Trophoblast cell (in vitro differentiated cells and primary cell): Measurements from ENCODE around the gene NMUR2.

Source experiments
- DNase-seq, 2 donors: peaks; one replicate each; pipeline ENCODE4 v3.0.0-alpha.2; 2016
- H2AFZ ChIP-seq: 2 replicates; pipeline ENCODE4 v1.6.1; 2013; ENCODE audit warnings: low read length, moderate library complexity, mild to moderate bottlenecking; ENCODE audit not compliant: insufficient read depth, poor library complexity
- H2AK5ac ChIP-seq: 2 replicates; pipeline ENCODE4 v1.6.1; 2013; ENCODE audit warnings: mild to moderate bottlenecking, low read length
- H2BK120ac ChIP-seq: 2 replicates; pipeline ENCODE4 v1.6.1; 2013; ENCODE audit warnings: low read length, mild to moderate bottlenecking, moderate library complexity; ENCODE audit not compliant: insufficient read depth, poor library complexity
- H2BK12ac ChIP-seq: 2 replicates; pipeline ENCODE4 v1.6.1; 2013; ENCODE audit warnings: mild to moderate bottlenecking, low read length, moderate library complexity
- H2BK5ac ChIP-seq: 2 replicates; pipeline ENCODE4 v1.6.1; 2013; ENCODE audit warnings: low read length, low read depth, moderate library complexity, mild to moderate bottlenecking; ENCODE audit not compliant: poor library complexity
- H3K14ac ChIP-seq: 2 replicates; pipeline ENCODE4 v1.6.1; 2013; ENCODE audit warnings: mild to moderate bottlenecking, low read length
- H3K18ac ChIP-seq: 2 replicates; pipeline ENCODE4 v1.6.1; 2013; ENCODE audit warnings: mild to moderate bottlenecking, low read length
- H3K23ac ChIP-seq: 2 replicates; pipeline ENCODE4 v1.6.1; 2013; ENCODE audit warnings: low read length
- H3K27ac ChIP-seq: 2 replicates; pipeline ENCODE4 v1.5.1; 2013; ENCODE audit warnings: low read depth, mild to moderate bottlenecking, inconsistent platforms, low read length, moderate library complexity
- H3K27me3 ChIP-seq: 2 replicates; pipeline ENCODE4 v1.6.1; 2013; ENCODE audit warnings: inconsistent platforms, mild to moderate bottlenecking, low read length, moderate library complexity; ENCODE audit not compliant: insufficient read depth
- H3K36me3 ChIP-seq, 2 experiments: 1 replicate in 1 of 2; 2 replicates in 1 of 2; pipeline ENCODE4 v1.6.1; 2013; ENCODE audit warnings: low read length in 2 of 2, mild to moderate bottlenecking in 2 of 2, moderate library complexity in 1 of 2; ENCODE audit not compliant: insufficient read depth in 2 of 2, control insufficient read depth in 1 of 2
- H3K4ac ChIP-seq: 2 replicates; pipeline ENCODE4 v1.6.1; 2013; ENCODE audit warnings: low read depth, mild to moderate bottlenecking, low read length, moderate library complexity
- H3K4me1 ChIP-seq, 2 experiments: 1 replicate in 1 of 2; 2 replicates in 1 of 2; pipeline ENCODE4 v1.6.1; 2013; ENCODE audit warnings: low read length in 2 of 2, mild to moderate bottlenecking in 2 of 2, moderate library complexity in 1 of 2; ENCODE audit not compliant: insufficient read depth in 2 of 2, control insufficient read depth in 1 of 2
- H3K4me2 ChIP-seq: 2 replicates; pipeline ENCODE4 v1.6.1; 2013; ENCODE audit warnings: inconsistent platforms, mild to moderate bottlenecking, low read length, moderate library complexity
- H3K4me3 ChIP-seq: 2 replicates; pipeline ENCODE4 v1.5.1; 2013; ENCODE audit warnings: mild to moderate bottlenecking, low read depth, low read length, inconsistent platforms
- H3K79me1 ChIP-seq: one replicate; pipeline ENCODE4 v1.6.1; 2013; ENCODE audit warnings: low read length
- H3K79me2 ChIP-seq: 2 replicates; pipeline ENCODE4 v1.6.1; 2013; ENCODE audit warnings: low read length, mild to moderate bottlenecking; ENCODE audit not compliant: control insufficient read depth, insufficient read depth, poor library complexity
- H3K9ac ChIP-seq: 2 replicates; pipeline ENCODE4 v1.6.1; 2013; ENCODE audit warnings: mild to moderate bottlenecking, low read length
- H3K9me3 ChIP-seq: 2 replicates; pipeline ENCODE4 v1.6.1; 2013; ENCODE audit warnings: low read depth, mild to moderate bottlenecking, control low read depth, inconsistent platforms, low read length; ENCODE audit not compliant: insufficient read depth
- H4K12ac ChIP-seq: 2 replicates; pipeline ENCODE4 v1.6.1; 2013; ENCODE audit warnings: low read depth, mild to moderate bottlenecking, low read length, moderate library complexity
- H4K8ac ChIP-seq: 2 replicates; pipeline ENCODE4 v1.6.1; 2013; ENCODE audit warnings: low read depth, mild to moderate bottlenecking, low read length, moderate library complexity
- H4K91ac ChIP-seq: one replicate; pipeline ENCODE4 v1.6.1; 2013; ENCODE audit warnings: low read depth, mild to moderate bottlenecking, low read length, moderate library complexity
- WGBS: extraction: QIAGEN DNeasy Blood & Tissue Kit; methylation state at CpG from one replicate; pipeline ENCODE4 v1.1.7; 2013; ENCODE audit warnings: missing lambda C conversion rate; ENCODE audit not compliant: insufficient read length, insufficient coverage; ENCODE audit errors: extremely low coverage; 5-methylcytosine and 5-hydroxymethylcytosine counted together

The NMUR2 gene

DNA sequence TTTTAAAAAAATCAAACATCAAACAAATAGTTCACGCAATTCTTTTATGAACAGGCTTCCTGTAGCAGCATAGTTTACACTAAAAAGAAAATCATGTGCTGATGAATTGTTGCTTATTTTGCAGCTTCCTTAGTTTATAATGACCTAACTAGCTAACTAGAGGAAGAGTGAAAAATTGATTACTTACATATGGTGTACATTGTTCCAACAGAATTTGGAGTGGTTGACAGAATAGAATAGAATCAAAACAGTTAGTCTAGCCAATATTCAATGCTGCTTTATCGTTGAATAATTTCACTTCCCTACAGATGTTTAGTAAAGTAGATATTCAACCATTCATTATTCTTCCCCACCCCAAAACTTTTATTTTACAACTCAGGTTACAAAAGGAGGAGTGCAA, 4.2 kb downstream of the NMUR2 start:
- Histone ChIP-seq H3K14ac (no peak overlapping the region), H3K27me3 (no peaks in the 10 kb centered on the region), H3K9ac (no peak overlapping the region), H2AK5ac (no peak overlapping the region), H3K18ac (no peak overlapping the region), H4K8ac (no peak overlapping the region), H3K4me1 (no peaks in the 10 kb centered on the region), H3K4me3 (no peak overlapping the region), H4K91ac (no peak overlapping the region), H3K79me1 (no peaks in the 10 kb centered on the region), H3K36me3 (no peaks in the 10 kb centered on the region), H2AFZ (no peak overlapping the region), H3K27ac (no peak overlapping the region), H3K23ac (no peak overlapping the region), H3K79me2 (no peaks in the 10 kb centered on the region), H2BK12ac (no peak overlapping the region), H2BK120ac (no peak overlapping the region), H3K4me2 (no peak overlapping the region), H2BK5ac (no peak overlapping the region), H4K12ac (no peak overlapping the region), H3K9me3 (peaks cover 3% of the 10 kb centered on the region), H3K4ac (no peak overlapping the region)
- no peak for DNase-seq
- no CpG with 5 or more reads among the region's 2 CpGs for WGBS

DNA sequence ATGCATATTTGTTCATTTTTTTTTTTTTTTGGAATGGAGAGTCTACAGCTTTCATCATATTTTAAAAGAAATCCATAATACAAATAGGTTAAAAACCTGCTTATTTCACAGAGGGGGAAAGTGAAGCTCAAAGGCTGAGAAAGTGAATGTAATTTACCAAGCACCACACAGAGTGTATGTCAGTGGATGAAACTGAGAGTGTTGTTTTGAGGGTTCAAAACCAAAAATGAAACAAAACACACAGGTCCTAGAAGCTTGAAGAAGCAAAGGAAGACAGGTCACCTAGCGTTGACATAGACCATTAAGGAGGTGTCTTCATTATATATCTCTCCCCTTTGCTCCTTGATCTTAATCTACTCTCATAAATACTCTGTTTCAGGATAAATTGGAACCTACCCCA, 7.5 kb downstream of the NMUR2 start:
- Histone ChIP-seq H3K4me1 (no peaks in the 10 kb centered on the region), H3K4ac (no peak overlapping the region), H3K14ac (no peak overlapping the region), H3K36me3 (no peaks in the 10 kb centered on the region), H3K79me2 (no peaks in the 10 kb centered on the region), H4K8ac (no peak overlapping the region), H3K9ac (no peak overlapping the region), H3K27ac (no peak overlapping the region), H2BK120ac (no peak overlapping the region), H2BK12ac (no peak overlapping the region), H3K9me3 (no peaks in the 10 kb centered on the region), H2BK5ac (no peak overlapping the region), H4K12ac (no peak overlapping the region), H3K18ac (no peak overlapping the region), H3K23ac (no peak overlapping the region), H3K27me3 (no peaks in the 10 kb centered on the region), H2AK5ac (no peak overlapping the region), H3K79me1 (no peaks in the 10 kb centered on the region), H3K4me2 (no peak overlapping the region), H2AFZ (no peak overlapping the region), H3K4me3 (no peak overlapping the region), H4K91ac (no peak overlapping the region)
- no CpG with 5 or more reads among the region's 1 CpG for WGBS
- DNase-seq, result no peak

DNA sequence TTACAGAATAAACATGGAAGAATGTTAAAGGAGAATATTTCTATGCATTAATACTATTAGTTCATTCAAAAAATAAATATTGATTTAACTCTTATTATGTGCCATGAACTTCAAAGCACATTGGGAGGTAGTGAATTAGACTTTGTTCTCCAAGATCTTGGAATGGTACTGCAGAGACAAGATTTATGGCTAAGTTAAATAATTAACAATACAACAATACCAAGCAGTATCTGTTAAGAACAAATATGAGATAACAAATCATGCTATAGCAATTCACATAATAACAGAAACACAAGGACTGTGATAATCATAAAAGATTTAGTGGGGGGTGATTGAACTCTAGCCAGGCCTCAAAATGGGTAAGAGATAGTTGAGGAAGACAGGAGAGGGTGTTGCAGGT, 11.6 kb downstream of the NMUR2 start:
- Histone ChIP-seq H4K8ac (no peak overlapping the region), H2BK12ac (no peak overlapping the region), H3K9ac (no peak overlapping the region), H2BK120ac (no peak overlapping the region), H3K4me2 (no peak overlapping the region), H3K18ac (no peak overlapping the region), H2AFZ (no peak overlapping the region), H4K12ac (no peak overlapping the region), H3K9me3 (no peaks in the 10 kb centered on the region), H3K36me3 (no peaks in the 10 kb centered on the region), H2AK5ac (no peak overlapping the region), H2BK5ac (no peak overlapping the region), H3K79me2 (no peaks in the 10 kb centered on the region), H3K4ac (no peak overlapping the region), H3K4me3 (no peak overlapping the region), H3K27me3 (no peaks in the 10 kb centered on the region), H3K79me1 (no peaks in the 10 kb centered on the region), H3K4me1 (no peaks in the 10 kb centered on the region), H3K27ac (no peak overlapping the region), H3K14ac (no peak overlapping the region), H4K91ac (no peak overlapping the region), H3K23ac (no peak overlapping the region)
- DNase-seq, result no peak

DNA sequence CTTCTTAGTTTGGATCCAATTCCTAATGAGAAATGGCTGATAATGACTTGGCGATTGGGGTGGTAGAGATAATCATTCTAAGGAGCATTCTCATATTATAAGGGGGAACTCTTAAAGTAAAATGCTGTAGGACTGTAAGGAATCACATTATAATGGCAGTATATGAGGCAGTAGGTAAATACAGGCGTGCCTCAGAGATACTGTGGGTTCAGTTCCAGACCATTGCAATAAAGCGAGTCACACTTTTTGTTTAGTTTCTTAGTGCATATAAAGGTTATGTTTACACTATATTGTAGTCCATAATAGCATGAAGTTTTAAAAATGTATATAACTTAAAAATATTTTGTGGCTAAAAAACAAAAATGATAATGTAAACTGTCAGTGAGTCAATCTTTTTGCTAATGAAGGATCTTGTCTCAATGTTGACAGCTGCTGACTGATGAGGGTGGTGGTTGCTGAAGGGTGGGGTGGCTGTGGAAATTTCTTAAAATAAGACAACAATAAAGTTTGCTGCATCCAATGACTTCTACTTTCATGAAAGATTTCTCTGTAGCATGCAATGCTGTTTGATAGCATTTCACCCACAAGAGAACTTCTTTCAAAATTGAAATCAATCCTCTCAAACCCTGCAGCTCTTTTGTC, 15.8 kb downstream of the NMUR2 start:
- no peak overlapping the region for H4K91ac ChIP-seq
- no peaks in the 10 kb centered on the region for H3K27me3 ChIP-seq
- H4K12ac ChIP-seq, result no peak overlapping the region
- no peak overlapping the region for H2BK12ac ChIP-seq
- no peak overlapping the region for H2BK5ac ChIP-seq
- H2AFZ ChIP-seq, result no peak overlapping the region
- no peaks in the 10 kb centered on the region for H3K79me2 ChIP-seq
- H3K14ac ChIP-seq, result no peak overlapping the region
- H3K27ac ChIP-seq, result no peak overlapping the region
- H3K9ac ChIP-seq, result no peak overlapping the region
- H4K8ac ChIP-seq, result no peak overlapping the region
- H3K23ac ChIP-seq, result no peak overlapping the region
- no peak overlapping the region for H2BK120ac ChIP-seq
- no peak overlapping the region for H3K4me3 ChIP-seq
- no CpG with 5 or more reads among the region's 3 CpGs for WGBS
- DNase-seq, result no peak
- no peak overlapping the region for H2AK5ac ChIP-seq
- no peaks in the 10 kb centered on the region for H3K36me3 ChIP-seq
- H3K18ac ChIP-seq, result no peak overlapping the region
- H3K4ac ChIP-seq, result no peak overlapping the region
- no peak overlapping the region for H3K4me2 ChIP-seq
- no peaks in the 10 kb centered on the region for H3K4me1 ChIP-seq
- H3K9me3 ChIP-seq, result no peaks in the 10 kb centered on the region
- H3K79me1 ChIP-seq, result no peaks in the 10 kb centered on the region
